Stimulated activated CD8-positive, alpha-beta memory T cell treated with anti-CD3 and anti-CD28 coated beads, Interleukin-12 subunit alpha, Interleukin-12 subunit beta, amount 100 ng/mL, for 1 hour (primary cell): Measurements from ENCODE around the gene MSI2.

Experiments used
- DNase-seq: peaks from one replicate; pipeline ENCODE4 v3.0.0-alpha.2; 2020; ENCODE audit warnings: low read depth

MSI2 gene

GRCh38 chr17:57685499-57686132 is 429.3 kb downstream of the MSI2 start:
- no peak for DNase-seq

- no peak for DNase-seq
Observed at GRCh38 chr17:57687642-57688041, 431.3 kb downstream of the MSI2 start.

GRCh38 chr17:57689254-57689653 is 432.9 kb downstream of the MSI2 start:
- DNase-seq = no peak

GRCh38 chr17:57691939-57692338 is 435.6 kb downstream of the MSI2 start:
- no peak for DNase-seq

- no peak for DNase-seq
Observed at GRCh38 chr17:57692770-57693169, 436.4 kb downstream of the MSI2 start.

GRCh38 chr17:57694051-57694450 is 437.7 kb downstream of the MSI2 start:
- DNase-seq = no peak

- DNase-seq = no peak
Observed at GRCh38 chr17:57696050-57696449, 439.7 kb downstream of the MSI2 start.

- no peak for DNase-seq
Observed at GRCh38 chr17:57697197-57697596, 440.9 kb downstream of the MSI2 start.

- DNase-seq = no peak
Observed at GRCh38 chr17:57697891-57698711, 441.8 kb downstream of the MSI2 start.

GRCh38 chr17:57699751-57700219 is 443.5 kb downstream of the MSI2 start:
- no peak for DNase-seq

GRCh38 chr17:57701124-57701523 is 444.8 kb downstream of the MSI2 start:
- no peak for DNase-seq

GRCh38 chr17:57703273-57703672 is 446.9 kb downstream of the MSI2 start:
- DNase-seq = no peak

GRCh38 chr17:57704448-57704847 is 448.1 kb downstream of the MSI2 start:
- DNase-seq = no peak

- no peak for DNase-seq
Observed at GRCh38 chr17:57705921-57706695, 449.8 kb downstream of the MSI2 start.

- DNase-seq = no peak
Observed at GRCh38 chr17:57706761-57707160, 450.4 kb downstream of the MSI2 start.

GRCh38 chr17:57707892-57708291 is 451.6 kb downstream of the MSI2 start:
- no peak for DNase-seq

GRCh38 chr17:57708410-57708809 is 452.1 kb downstream of the MSI2 start:
- no peak for DNase-seq

- DNase-seq = no peak
Observed at GRCh38 chr17:57713140-57713539, 456.8 kb downstream of the MSI2 start.

GRCh38 chr17:57714665-57715180 is 458.4 kb downstream of the MSI2 start:
- DNase-seq = no peak

GRCh38 chr17:57715981-57716380 is 459.7 kb downstream of the MSI2 start:
- no peak for DNase-seq

- DNase-seq = no peak
Observed at GRCh38 chr17:57718878-57719277, 462.6 kb downstream of the MSI2 start.

- DNase-seq = no peak
Observed at GRCh38 chr17:57720386-57721035, 464.2 kb downstream of the MSI2 start.
